Endothelial cell of umbilical vein (primary cell): ENCODE measurements around the gene ZFAND6. TPM values are rescaled to one million over a fixed set of nuclear protein-coding genes. Genes with fewer than 3 reads are reported as not detected.

ENCODE experiments used
- BruUV-seq: library from RNA; stranded (reverse); fragments of 400-500 nt; replicated peaks from 2 replicates; lab custom pipeline; 2021; lab: Mats Ljungman, UMichigan
- CTCF ChIA-PET: fragments of 300-600, 350-600 bp; sonication (Branson Sonifier 250); formaldehyde crosslinking; loops from one replicate; lab custom pipeline; 2021; ENCODE audit warnings: antibody characterized with exemption, inconsistent platforms; lab: Charles Lee
- POLR2A ChIA-PET: fragments of 300-600, 350-600 bp; sonication (Branson Sonifier 250); formaldehyde crosslinking; loops from one replicate; lab custom pipeline; 2021; ENCODE audit warnings: antibody characterized with exemption, inconsistent platforms; lab: Charles Lee
- DNase-seq: peaks from one replicate; pipeline ENCODE4 v3.0.0-alpha.2; 2011; ENCODE audit warnings: low read depth, low spot score
- FAIRE-seq: peaks from 2 replicates; lab custom pipeline; 2011; peaks lifted over from hg19 to GRCh38; lab: Jason Lieb, UNC
- H2AFZ ChIP-seq: 2 replicates; pipeline ENCODE4 v1.6.0; 2012; ENCODE audit warnings: low read depth, low read length, control low read depth, inconsistent platforms
- H3K27ac ChIP-seq: 2 replicates; pipeline ENCODE4 v1.5.1; 2011; ENCODE audit warnings: low read depth, mild to moderate bottlenecking, control low read depth, low read length, moderate library complexity; ENCODE audit not compliant: insufficient read depth
- H3K27me3 ChIP-seq, 2 experiments: 2 replicates each; pipeline versions ENCODE4 v1.6.0 to v1.6.1; 2011; ENCODE audit warnings: low read length in 2 of 2, mixed read lengths in 1 of 2; ENCODE audit not compliant: control insufficient read depth in 2 of 2, insufficient read depth in 2 of 2
- H3K36me3 ChIP-seq, 2 experiments: 2 replicates in 1 of 2; 3 replicates in 1 of 2; pipeline ENCODE4 v1.5.1; 2011; ENCODE audit warnings: low read length in 2 of 2, mild to moderate bottlenecking in 1 of 2, moderate library complexity in 1 of 2; ENCODE audit not compliant: control insufficient read depth in 2 of 2, insufficient read depth in 2 of 2; ENCODE audit errors: extremely low read depth in 1 of 2
- H3K4me1 ChIP-seq: 3 replicates; pipeline ENCODE4 v1.5.1; 2011; ENCODE audit warnings: mild to moderate bottlenecking, low read length; ENCODE audit not compliant: control insufficient read depth, insufficient read depth; ENCODE audit errors: extremely low read depth
- H3K4me2 ChIP-seq: 2 replicates; pipeline ENCODE4 v1.6.1; 2011; ENCODE audit warnings: low read length, control low read depth, mixed read lengths; ENCODE audit not compliant: insufficient read depth
- H3K4me3 ChIP-seq, 3 experiments: fragments of 200-600 bp in 1 of 3; sonication (generic), shearing (Covaris generic) in 1 of 3; replicated peaks in 1 of 3; 2 replicates each; pipeline ENCODE4 v1.5.1; 2011 to 2016; ENCODE audit warnings: control low read depth in 3 of 3, low read length in 3 of 3, mild to moderate bottlenecking in 2 of 3, inconsistent platforms in 1 of 3, low read depth in 1 of 3, moderate library complexity in 1 of 3; ENCODE audit not compliant: insufficient read depth in 1 of 3
- H3K79me2 ChIP-seq: 2 replicates; pipeline ENCODE4 v1.6.0; 2012; ENCODE audit warnings: low read length, inconsistent platforms; ENCODE audit not compliant: control insufficient read depth, insufficient read depth
- H3K9ac ChIP-seq: replicated peaks from 2 replicates; pipeline ENCODE3; 2011; ENCODE audit warnings: low read length, control low read depth; ENCODE audit not compliant: insufficient read depth; ENCODE audit errors: extremely low read depth
- H3K9me1 ChIP-seq: replicated peaks from 3 replicates; pipeline ENCODE4 v1.6.0; 2011; ENCODE audit warnings: mild to moderate bottlenecking, low read length; ENCODE audit not compliant: control insufficient read depth, insufficient read depth; ENCODE audit errors: extremely low read depth
- H3K9me3 ChIP-seq: replicated peaks from 2 replicates; pipeline ENCODE4 v1.5.1; 2012; ENCODE audit warnings: low read length, inconsistent platforms; ENCODE audit not compliant: control insufficient read depth, insufficient read depth
- H4K20me1 ChIP-seq: replicated peaks from 2 replicates; pipeline ENCODE3; 2011; ENCODE audit warnings: mild to moderate bottlenecking, low read length; ENCODE audit not compliant: control insufficient read depth, insufficient read depth; ENCODE audit errors: extremely low read depth
- CTCF ChIP-seq, 2 donors: IDR thresholded peaks; 1 replicate in 1 of 2; 2 replicates in 1 of 2; pipeline ENCODE4 v1.5.1; 2011; ENCODE audit warnings: low read length in 2 of 2, mild to moderate bottlenecking in 2 of 2, moderate library complexity in 2 of 2, control low read depth in 1 of 2, inconsistent platforms in 1 of 2, low read depth in 1 of 2; ENCODE audit not compliant: insufficient read depth in 1 of 2; ENCODE audit errors: extremely low read depth in 1 of 2
- EZH2 ChIP-seq: IDR thresholded peaks from 2 replicates; pipeline ENCODE4 v1.6.1; 2012; ENCODE audit warnings: borderline replicate concordance, low read depth, mild to moderate bottlenecking, moderate library complexity, low read length, inconsistent platforms; ENCODE audit not compliant: severe bottlenecking
- FOS ChIP-seq: IDR thresholded peaks from 2 replicates; pipeline ENCODE4 v1.6.1; 2011; ENCODE audit warnings: mild to moderate bottlenecking, low read length, moderate library complexity, borderline replicate concordance; ENCODE audit not compliant: insufficient read depth
- GATA2 ChIP-seq: IDR thresholded peaks from 2 replicates; pipeline ENCODE4 v1.7.0; 2011; ENCODE audit warnings: low read depth, mild to moderate bottlenecking, moderate library complexity, mixed read lengths, low read length; ENCODE audit not compliant: insufficient read length, insufficient read depth
- JUN ChIP-seq: IDR thresholded peaks from 2 replicates; pipeline ENCODE4 v1.6.1; 2011; ENCODE audit warnings: borderline replicate concordance, low read depth; ENCODE audit not compliant: insufficient read length, insufficient read depth
- MAX ChIP-seq: IDR thresholded peaks from 2 replicates; pipeline ENCODE4 v1.6.1; 2011; ENCODE audit not compliant: insufficient read depth, insufficient read length
- MYC ChIP-seq: IDR thresholded peaks from one replicate; pipeline ENCODE4 v1.6.1; 2011; ENCODE audit warnings: mild to moderate bottlenecking, low read depth, low read length
- POLR2AphosphoS5 ChIP-seq: IDR thresholded peaks from 2 replicates; pipeline ENCODE4 v1.6.1; 2012; ENCODE audit warnings: low read depth, mild to moderate bottlenecking, control low read depth, low read length, moderate library complexity; ENCODE audit not compliant: insufficient read depth
- dilution Hi-C: fragments of 300-500 bp; cut with MboI; formaldehyde crosslinking; loops from one replicate; pipeline ENCODE4 v1.15.0; 2019; ENCODE audit warnings: low sequenced_read_pairs; ENCODE audit not compliant: extremely low pct_ligation_motif_present
- intact Hi-C: fragments of 100-400 bp; cut with micrococcal nuclease; formaldehyde crosslinking; loops from one replicate; pipeline ENCODE4 v1.10.0; 2022
- polyA plus RNA-seq, 4 experiments: library from polyadenylated mRNA; depleted of rRNA in 3 of 4; stranded (reverse) in 3 of 4; unstranded in 1 of 4; fragments of >200 nt; gene quantifications; 2 replicates each; pipeline versions ENCODE4 v1.2.1 to v1.2.3, GENCODE V29; 2011 to 2012; ENCODE audit warnings: missing spikeins in 1 of 4
- total RNA-seq: library from RNA; stranded (reverse); gene quantifications from 2 replicates; pipeline ENCODE4 v1.2.3, GENCODE V29; 2021

Gene ZFAND6
- total and polyA plus RNA-seq, 2 donors (not counting 3 experiments of a cell fraction or from before 2014, with no cell fraction given) = 50.3 to 97.9 TPM

DNA sequence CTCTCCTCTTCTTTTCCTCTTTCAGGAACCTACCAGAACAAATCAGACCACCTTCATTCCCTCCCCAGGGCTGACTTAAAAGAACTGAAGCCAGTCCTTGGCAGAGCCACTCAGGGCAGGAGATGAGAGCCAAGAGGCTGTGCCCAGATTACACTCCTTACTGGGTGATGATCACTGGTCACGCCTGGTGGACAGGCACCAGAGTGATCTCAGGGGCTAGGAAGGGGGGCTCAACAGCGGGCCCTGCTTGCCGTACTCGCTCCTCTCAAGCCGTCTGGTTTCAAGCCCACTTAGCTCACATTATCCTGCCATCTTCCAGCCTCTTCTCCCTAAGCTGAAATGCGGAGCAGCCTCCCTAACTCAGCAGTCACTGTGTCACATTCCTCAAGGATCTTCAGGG lies 91.7 kb downstream of the ZFAND6 start:
- Histone ChIP-seq H4K20me1 (no peaks in the 10 kb centered on the region), H3K4me3 (no peak overlapping the region), H2AFZ (no peak overlapping the region), H3K36me3 (no peaks in the 10 kb centered on the region), H3K4me1 (peaks cover 9% of the 10 kb centered on the region), H3K27ac (no peak overlapping the region), H3K4me2 (no peak overlapping the region), H3K79me2 (no peaks in the 10 kb centered on the region), H3K27me3 (peaks cover 0 to 2% of the 10 kb centered on the region in 2 experiments), H3K9me3 (no peaks in the 10 kb centered on the region), H3K9ac (no peak overlapping the region), H3K9me1 (no peaks in the 10 kb centered on the region)
- ChIA-PET POLR2A (interaction anchor here (1.3 kb wide), 1 partner anchor 35 kb away, joined by 6 read pairs; no protein-coding TSS in a partner anchor), CTCF (interaction anchor here (1.1 to 5.8 kb wide), 2 partner anchors 9 to 22 kb away, joined by 4 to 30 read pairs; no protein-coding TSS in a partner anchor)
- intact Hi-C loops (loop anchor here (1.0 kb wide), 1 partner anchor 22 kb away; no protein-coding TSS in a partner anchor), dilution Hi-C loops (no loop called here)
- DNase-seq (no peak), FAIRE-seq (no peak)
- TF ChIP-seq MYC = no peak
- no peak for TF ChIP-seq GATA2
- no peak for TF ChIP-seq JUN
- no peak for TF ChIP-seq POLR2AphosphoS5
- TF ChIP-seq MAX = no peak
- no peak for TF ChIP-seq EZH2
- TF ChIP-seq FOS = no peak
- TF ChIP-seq CTCF (IDR thresholded peaks at IDR 0.05; ENCODE audit: extremely low read depth in 1 of 2, insufficient read depth in 1 of 2, low read depth in 1 of 2, low read length in 2 of 2) = no peak
- BruUV-seq = no TSS peak
